ENCODE measurements around the gene ZDHHC5.

Gene ZDHHC5

DNA sequence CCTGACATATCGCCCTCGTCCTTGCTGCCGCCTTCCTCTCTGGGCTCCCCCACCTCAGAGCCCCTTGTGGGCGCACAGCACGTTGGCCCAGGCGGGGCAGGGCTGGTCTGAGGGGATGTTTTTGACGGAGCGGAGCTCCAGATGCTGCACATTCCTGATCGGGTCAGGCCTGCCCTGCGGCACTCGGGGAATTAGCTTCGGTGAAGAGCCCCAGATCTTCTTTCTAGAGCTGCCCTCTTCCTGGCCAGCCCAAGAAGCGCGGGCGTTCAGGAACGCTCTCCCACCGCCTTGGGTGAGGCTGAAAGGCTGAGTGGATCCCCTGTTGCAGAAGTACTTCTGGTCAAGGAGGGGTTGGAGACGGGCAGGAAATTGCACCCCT lies 30.3 kb upstream of the ZDHHC5 start:
- no peak overlapping the region for H3K9ac ChIP-seq (ENCODE audit: low read length)

DNA sequence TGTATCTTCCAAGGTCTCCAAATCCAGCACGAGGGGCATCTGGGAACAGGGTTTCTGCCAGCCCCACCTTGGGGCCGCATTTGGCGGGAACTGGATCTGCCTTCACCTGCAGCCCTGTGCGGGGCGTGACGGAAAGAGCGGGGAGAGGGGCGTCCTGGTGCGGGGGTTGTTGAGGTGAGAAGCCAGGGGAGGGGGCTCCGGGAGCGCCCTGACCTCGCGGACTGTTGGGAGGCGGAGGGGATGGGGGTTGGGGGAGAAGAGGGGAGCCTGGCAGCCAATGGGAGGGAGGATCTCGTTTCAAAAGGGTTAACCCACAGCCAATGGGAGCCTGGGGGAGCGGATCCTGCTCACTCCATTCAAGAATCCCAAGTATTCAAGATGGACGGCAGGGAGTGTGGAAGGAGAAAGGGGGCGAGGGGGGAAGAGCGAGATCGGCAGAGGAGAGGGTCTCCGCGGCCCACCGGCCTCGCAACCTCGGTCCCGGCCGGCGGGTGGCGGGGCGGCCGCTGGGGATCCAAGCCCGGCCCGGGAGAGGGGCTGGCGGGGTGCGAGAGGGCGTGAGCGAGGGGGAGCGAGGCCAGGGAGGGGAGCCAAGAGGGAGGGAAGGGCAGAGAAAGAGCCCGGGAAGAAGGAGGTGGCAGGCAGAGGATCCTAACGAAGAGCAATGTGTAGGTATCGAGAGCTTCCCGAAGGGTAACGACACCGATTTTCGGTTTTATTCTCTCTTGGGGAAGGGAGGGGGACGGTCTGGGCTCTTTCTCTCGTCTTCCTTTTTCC lies 29.7 kb upstream of the ZDHHC5 start:
- no peaks in the 10 kb centered on the region for H3F3A ChIP-seq (ENCODE audit: insufficient read depth, low read length)
- H3K4me2 ChIP-seq (ENCODE audit: low read length): no peak overlapping the region
- no peak overlapping the region for H3K27ac ChIP-seq (ENCODE audit: low read depth, low read length, poor library complexity, severe bottlenecking)
- no peaks in the 10 kb centered on the region for H3K9me3 ChIP-seq (ENCODE audit: low read length)
- no peaks in the 10 kb centered on the region for H3K9me2 ChIP-seq (ENCODE audit: low read depth, low read length)
- H3K36me3 ChIP-seq (ENCODE audit: insufficient read depth, low read length): no peaks in the 10 kb centered on the region
- H2AFZ ChIP-seq (ENCODE audit: low read length): no peak overlapping the region
- H3K9ac ChIP-seq (ENCODE audit: low read length): no peak overlapping the region
- no peak for TF ChIP-seq EZH2 (IDR thresholded peaks at IDR 0.05; ENCODE audit: borderline replicate concordance, low read length)
- TF ChIP-seq, protein P1, sequence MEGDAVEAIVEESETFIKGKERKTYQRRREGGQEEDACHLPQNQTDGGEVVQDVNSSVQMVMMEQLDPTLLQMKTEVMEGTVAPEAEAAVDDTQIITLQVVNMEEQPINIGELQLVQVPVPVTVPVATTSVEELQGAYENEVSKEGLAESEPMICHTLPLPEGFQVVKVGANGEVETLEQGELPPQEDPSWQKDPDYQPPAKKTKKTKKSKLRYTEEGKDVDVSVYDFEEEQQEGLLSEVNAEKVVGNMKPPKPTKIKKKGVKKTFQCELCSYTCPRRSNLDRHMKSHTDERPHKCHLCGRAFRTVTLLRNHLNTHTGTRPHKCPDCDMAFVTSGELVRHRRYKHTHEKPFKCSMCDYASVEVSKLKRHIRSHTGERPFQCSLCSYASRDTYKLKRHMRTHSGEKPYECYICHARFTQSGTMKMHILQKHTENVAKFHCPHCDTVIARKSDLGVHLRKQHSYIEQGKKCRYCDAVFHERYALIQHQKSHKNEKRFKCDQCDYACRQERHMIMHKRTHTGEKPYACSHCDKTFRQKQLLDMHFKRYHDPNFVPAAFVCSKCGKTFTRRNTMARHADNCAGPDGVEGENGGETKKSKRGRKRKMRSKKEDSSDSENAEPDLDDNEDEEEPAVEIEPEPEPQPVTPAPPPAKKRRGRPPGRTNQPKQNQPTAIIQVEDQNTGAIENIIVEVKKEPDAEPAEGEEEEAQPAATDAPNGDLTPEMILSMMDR (IDR thresholded peaks at IDR 0.05; ENCODE audit: low read length): no peak
- 0 out of 2 replicates have a peak, but pooled peaks cover 5% of the 10 kb centered on the region for H3K27me3 ChIP-seq (ENCODE audit: insufficient read depth, low read length)
- no peaks in the 10 kb centered on the region for H4K20me1 ChIP-seq (ENCODE audit: insufficient read depth, low read length)
- no peaks in the 10 kb centered on the region for H3K79me2 ChIP-seq (ENCODE audit: insufficient read depth, low read length)
- H3K4me1 ChIP-seq (ENCODE audit: insufficient read depth, low read length, severe bottlenecking): no peaks in the 10 kb centered on the region
- no peak overlapping the region for H3K4me3 ChIP-seq (ENCODE audit: low read depth, low read length, poor library complexity, severe bottlenecking)

More for the DNA sequence above, 30.3 kb upstream of the ZDHHC5 start:
- no peak overlapping the region for H2AFZ ChIP-seq (ENCODE audit: low read length)
- no peaks in the 10 kb centered on the region for H3K9me3 ChIP-seq (ENCODE audit: low read length)
- H3K4me2 ChIP-seq (ENCODE audit: low read length): no peak overlapping the region
- H3K4me3 ChIP-seq (ENCODE audit: low read depth, low read length, poor library complexity, severe bottlenecking): no peak overlapping the region
- no peaks in the 10 kb centered on the region for H3F3A ChIP-seq (ENCODE audit: insufficient read depth, low read length)
- no peaks in the 10 kb centered on the region for H3K36me3 ChIP-seq (ENCODE audit: insufficient read depth, low read length)
- H3K27ac ChIP-seq (ENCODE audit: low read depth, low read length, poor library complexity, severe bottlenecking): no peak overlapping the region
- TF ChIP-seq EZH2 (IDR thresholded peaks at IDR 0.05; ENCODE audit: borderline replicate concordance, low read length): no peak
- TF ChIP-seq, protein P1 (IDR thresholded peaks at IDR 0.05; ENCODE audit: low read length): no peak
- H3K9me2 ChIP-seq (ENCODE audit: low read depth, low read length): no peaks in the 10 kb centered on the region
- H4K20me1 ChIP-seq (ENCODE audit: insufficient read depth, low read length): no peaks in the 10 kb centered on the region
- H3K79me2 ChIP-seq (ENCODE audit: insufficient read depth, low read length): no peaks in the 10 kb centered on the region
- H3K27me3 ChIP-seq (ENCODE audit: insufficient read depth, low read length): 0 out of 2 replicates have a peak, but pooled peaks cover 5% of the 10 kb centered on the region
- no peaks in the 10 kb centered on the region for H3K4me1 ChIP-seq (ENCODE audit: insufficient read depth, low read length, severe bottlenecking)

DNA sequence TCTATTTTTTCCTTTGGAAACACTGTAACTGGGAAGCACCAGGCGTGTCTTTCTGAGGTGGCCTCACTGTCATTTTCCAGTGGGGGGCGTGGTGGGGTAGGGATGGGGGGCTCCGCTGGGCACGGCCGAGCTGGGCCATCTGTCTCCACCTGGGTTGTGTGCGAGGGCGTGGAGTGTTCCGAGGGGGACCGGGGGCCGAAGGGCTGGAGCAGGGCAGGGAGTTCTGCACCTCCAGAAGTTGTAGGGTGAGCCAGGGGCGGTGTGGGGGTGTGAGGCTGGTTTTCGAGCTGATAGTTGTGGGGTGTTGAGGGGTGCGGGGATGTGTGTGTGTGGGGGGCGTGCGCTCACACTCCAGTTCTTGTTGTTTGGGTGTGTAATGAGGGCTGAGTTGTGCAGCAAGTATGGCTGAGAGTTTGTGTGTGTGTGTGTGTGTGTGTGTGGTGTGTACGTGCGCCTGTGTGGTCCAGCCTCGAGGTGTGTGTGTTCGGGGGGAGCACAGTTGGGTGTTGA lies 29.0 kb upstream of the ZDHHC5 start:
- no peaks in the 10 kb centered on the region for H3K9me2 ChIP-seq (ENCODE audit: low read depth, low read length)
- H4K20me1 ChIP-seq (ENCODE audit: insufficient read depth, low read length): no peaks in the 10 kb centered on the region
- peaks cover 5% of the 10 kb centered on the region; the same call in 1 of the 2 replicates for H3K27me3 ChIP-seq (ENCODE audit: insufficient read depth, low read length)
- no peaks in the 10 kb centered on the region for H3K79me2 ChIP-seq (ENCODE audit: insufficient read depth, low read length)
- H3K4me1 ChIP-seq (ENCODE audit: insufficient read depth, low read length, severe bottlenecking): no peaks in the 10 kb centered on the region
- H3F3A ChIP-seq (ENCODE audit: insufficient read depth, low read length): no peaks in the 10 kb centered on the region
- H3K36me3 ChIP-seq (ENCODE audit: insufficient read depth, low read length): no peaks in the 10 kb centered on the region
- no peak overlapping the region for H3K27ac ChIP-seq (ENCODE audit: low read depth, low read length, poor library complexity, severe bottlenecking)
- H3K4me2 ChIP-seq (ENCODE audit: low read length): no peak overlapping the region
- H3K9ac ChIP-seq (ENCODE audit: low read length): no peak overlapping the region
- H2AFZ ChIP-seq (ENCODE audit: low read length): no peak overlapping the region
- no peak for TF ChIP-seq EZH2 (IDR thresholded peaks at IDR 0.05; ENCODE audit: borderline replicate concordance, low read length)
- TF ChIP-seq, protein P1 (IDR thresholded peaks at IDR 0.05; ENCODE audit: low read length): no peak
- H3K9me3 ChIP-seq (ENCODE audit: low read length): no peaks in the 10 kb centered on the region
- no peak overlapping the region for H3K4me3 ChIP-seq (ENCODE audit: low read depth, low read length, poor library complexity, severe bottlenecking)
